ENCODE results near the gene COG2.

Gene COG2

DNA sequence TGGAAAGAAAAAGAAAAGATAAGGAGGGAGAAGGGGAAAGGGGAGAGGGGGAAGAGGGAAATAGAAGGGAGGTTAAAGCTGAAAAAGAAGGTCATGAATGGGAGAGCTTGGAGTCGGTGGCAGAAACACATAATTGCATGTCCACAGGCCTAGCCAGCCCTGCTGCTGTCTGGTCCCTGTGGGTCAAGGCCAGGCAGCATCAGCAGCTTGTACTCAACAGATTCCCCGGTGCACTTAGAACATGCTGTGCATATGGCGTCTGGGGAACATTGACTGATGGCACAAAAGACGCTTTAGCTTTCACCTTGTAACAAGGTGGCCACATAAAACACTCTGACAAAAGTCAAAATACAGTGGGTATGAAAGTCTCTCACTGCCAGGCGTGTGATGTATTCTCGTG, 25.9 kb downstream of the COG2 start:
- in situ Hi-C loops (cut with MboI; ENCODE audit: low sequenced_read_pairs) = no loop called here

- in situ Hi-C loops (cut with MboI; ENCODE audit: low sequenced_read_pairs) = no loop called here
Measured at GRCh38 chr1:230669543-230669942, 27.3 kb downstream of the COG2 start.

GRCh38 chr1:230674581-230674980, 32.3 kb downstream of the COG2 start:
- in situ Hi-C loops (cut with MboI; ENCODE audit: low sequenced_read_pairs) = no loop called here

DNA sequence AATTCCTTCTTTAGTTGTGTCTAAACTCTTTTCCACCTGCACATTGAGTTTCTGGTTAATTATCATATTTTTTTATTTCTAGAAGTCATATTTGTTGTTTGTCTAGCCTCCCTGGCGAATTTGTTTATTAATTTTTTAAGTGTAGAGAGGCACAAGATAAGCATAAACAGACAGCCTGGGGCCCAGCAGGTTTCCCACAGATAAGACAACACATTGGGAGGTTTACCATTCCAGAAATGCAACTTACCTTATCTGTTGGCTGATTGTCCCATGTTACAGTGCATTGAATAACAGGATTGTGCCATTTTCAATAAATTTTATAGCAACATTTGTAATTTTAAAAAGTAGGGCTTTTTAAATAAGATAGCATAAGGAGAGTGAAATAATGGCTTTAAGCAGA, 34.9 kb downstream of the COG2 start:
- in situ Hi-C loops (cut with MboI; ENCODE audit: low sequenced_read_pairs) = no loop called here

GRCh38 chr1:230679192-230679591, 36.9 kb downstream of the COG2 start:
- in situ Hi-C loops (cut with MboI; ENCODE audit: low sequenced_read_pairs) = no loop called here

GRCh38 chr1:230679825-230680224, 37.5 kb downstream of the COG2 start:
- in situ Hi-C loops (cut with MboI; ENCODE audit: low sequenced_read_pairs) = no loop called here

DNA sequence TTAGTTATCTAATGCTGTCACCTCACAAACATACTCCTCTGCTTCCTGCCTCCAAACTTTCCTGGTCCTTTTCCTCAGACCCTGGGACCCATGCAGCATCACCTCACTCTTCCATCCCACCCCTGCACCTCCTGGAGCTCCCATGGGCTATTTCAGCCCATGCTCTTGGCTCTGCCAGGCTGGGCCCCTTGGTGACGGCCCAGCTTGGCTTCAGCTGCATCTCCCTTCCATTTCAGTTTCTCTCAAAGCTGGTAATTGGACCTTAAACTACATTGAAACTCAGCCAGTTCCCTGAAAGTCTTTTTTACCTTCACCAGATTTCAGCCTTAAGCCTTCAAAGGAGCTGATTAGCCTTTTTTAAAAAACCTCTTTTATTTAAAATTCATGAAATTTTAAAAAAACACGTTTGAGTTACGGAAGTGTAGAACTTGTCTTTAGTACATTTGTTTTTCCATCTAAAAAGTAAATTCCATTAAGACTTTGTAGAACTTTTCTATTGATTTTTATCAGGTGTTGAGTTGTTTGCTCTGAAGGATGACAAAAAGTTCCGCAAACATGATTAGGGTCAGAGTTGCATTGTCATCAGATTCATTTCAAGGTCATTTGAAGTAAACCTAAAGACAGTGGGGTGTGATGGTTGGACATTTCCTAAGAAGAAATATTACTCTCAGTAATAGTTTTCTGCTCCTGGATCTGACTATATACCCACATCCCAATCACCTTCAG, 38.2 kb downstream of the COG2 start:
- in situ Hi-C loops (cut with MboI; ENCODE audit: low sequenced_read_pairs) = no loop called here

DNA sequence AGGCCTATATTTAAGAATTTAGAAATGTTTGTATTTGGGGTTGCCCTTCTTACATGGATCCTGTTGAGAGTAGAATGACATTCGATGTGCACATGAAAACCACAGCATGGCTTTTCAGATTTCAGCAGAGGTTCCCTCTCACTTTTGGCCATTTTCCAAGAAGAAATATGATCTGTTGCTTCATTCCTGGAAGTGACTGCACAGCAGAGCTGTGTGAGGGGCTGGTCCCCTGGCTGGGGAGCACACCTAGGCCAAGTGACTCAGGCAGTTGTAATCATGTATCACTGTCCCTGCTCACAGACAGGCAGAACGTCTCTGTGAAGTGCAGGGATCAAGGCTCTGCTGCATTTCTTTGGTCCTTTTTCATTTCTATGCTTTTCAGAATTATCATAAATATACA, 39.3 kb downstream of the COG2 start:
- in situ Hi-C loops (cut with MboI; ENCODE audit: low sequenced_read_pairs) = no loop called here

DNA sequence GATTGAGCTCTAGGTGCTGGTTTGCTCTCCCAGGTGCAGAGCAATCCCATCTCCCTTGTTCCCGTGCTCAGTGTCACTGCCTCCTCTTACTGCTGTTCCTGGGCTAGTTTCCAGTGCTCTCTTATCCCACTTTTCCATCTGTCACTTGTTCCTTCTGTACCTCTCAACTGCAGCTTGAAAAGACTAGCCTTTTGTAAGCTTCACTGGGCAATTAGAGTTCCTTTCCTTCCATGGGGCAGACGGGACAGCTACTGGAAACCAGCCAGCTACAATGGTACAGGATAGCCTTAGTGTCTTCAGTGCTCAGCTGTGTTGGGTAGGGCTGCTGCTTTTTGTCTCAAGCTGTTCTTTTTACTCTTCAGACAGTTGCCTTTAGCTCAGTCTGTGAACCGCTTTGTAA, 40.0 kb downstream of the COG2 start:
- in situ Hi-C loops (cut with MboI; ENCODE audit: low sequenced_read_pairs) = no loop called here

DNA sequence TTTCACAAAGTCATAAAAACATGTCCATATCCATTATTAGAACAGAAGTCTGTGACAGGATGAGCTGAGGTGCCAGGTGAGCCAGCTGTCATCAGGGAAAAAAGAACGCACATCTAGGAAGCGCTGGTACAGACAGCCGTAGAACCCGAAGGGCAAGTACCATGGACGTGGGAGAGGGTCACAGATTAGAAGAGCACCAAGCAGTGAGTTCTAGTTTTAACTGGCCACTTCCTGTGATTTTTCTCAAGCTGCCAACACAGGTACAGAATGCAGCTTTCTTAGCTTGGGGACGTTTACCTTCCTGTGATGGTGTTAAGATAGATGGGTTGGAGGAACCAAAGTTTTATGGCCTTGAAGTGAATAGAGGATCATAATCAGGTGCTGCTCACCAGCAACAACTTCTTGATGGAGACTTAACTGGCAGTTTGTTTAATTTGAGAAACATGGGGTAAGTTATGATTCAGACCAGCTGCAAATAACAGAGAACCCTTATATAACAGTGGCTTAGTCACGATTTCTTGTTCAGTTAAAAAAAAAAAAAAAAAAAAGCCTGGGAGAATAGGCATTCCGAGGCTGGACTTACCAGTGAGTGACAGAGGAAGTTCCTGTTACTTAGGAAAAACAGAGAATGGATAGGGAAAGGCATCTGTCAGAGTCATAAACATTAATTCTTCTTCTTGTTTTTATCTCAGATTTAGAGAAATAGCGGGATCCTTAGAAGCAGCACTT, 40.8 kb downstream of the COG2 start:
- in situ Hi-C loops (cut with MboI; ENCODE audit: low sequenced_read_pairs) = no loop called here

GRCh38 chr1:230684146-230684545, 41.9 kb downstream of the COG2 start:
- in situ Hi-C loops (cut with MboI; ENCODE audit: low sequenced_read_pairs) = no loop called here

GRCh38 chr1:230684998-230685397, 42.7 kb downstream of the COG2 start:
- in situ Hi-C loops (cut with MboI; ENCODE audit: low sequenced_read_pairs) = no loop called here

GRCh38 chr1:230686747-230687146, 44.5 kb downstream of the COG2 start:
- in situ Hi-C loops (cut with MboI; ENCODE audit: low sequenced_read_pairs) = no loop called here

DNA sequence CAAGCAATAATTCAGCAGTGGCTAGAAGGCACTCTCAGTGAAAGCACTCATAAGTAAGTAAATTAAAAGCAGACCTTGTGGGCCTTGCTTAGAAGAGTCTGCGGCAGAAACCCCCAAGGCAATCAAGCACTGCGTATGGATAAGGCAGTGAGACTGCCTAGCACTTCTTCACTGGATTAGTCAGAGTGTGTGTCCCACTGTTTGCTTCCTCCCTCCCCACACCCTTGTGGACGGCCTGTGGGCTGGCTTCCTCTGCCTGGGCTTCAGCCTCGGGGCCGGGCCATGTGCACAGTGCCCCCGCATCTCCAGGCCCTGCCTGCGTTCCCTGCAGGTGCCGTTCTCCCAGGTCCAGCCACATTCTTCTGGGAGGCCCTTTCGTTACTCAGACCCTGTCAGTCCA, 47.8 kb downstream of the COG2 start:
- in situ Hi-C loops (cut with MboI; ENCODE audit: low sequenced_read_pairs) = no loop called here

GRCh38 chr1:230691615-230692014, 49.3 kb downstream of the COG2 start:
- in situ Hi-C loops (cut with MboI; ENCODE audit: low sequenced_read_pairs) = no loop called here

- in situ Hi-C loops (cut with MboI; ENCODE audit: low sequenced_read_pairs) = no loop called here
Measured at GRCh38 chr1:230693221-230693620, 50.9 kb downstream of the COG2 start.

DNA sequence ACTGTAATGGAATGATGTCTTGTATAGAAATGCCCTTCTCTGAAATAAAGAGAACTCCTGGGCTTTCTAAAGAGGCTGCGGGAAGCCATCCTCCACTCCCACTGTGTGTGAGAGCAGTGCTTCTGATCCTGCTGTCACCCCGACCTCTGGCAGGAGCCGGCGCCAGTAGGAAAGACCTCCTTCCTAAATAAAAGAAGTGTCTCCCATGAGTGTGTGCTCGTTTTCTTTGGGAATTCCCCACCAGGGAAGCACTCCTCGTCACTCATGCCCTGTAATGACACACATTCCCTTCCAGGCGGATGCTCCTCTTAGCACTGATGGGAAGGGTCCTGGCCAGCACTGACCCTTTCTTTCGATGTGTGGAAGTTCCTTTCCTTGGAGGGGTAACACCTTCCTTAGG, 51.5 kb downstream of the COG2 start:
- in situ Hi-C loops (cut with MboI; ENCODE audit: low sequenced_read_pairs) = no loop called here

- in situ Hi-C loops (cut with MboI; ENCODE audit: low sequenced_read_pairs) = no loop called here
Measured at GRCh38 chr1:230694464-230694863, 52.2 kb downstream of the COG2 start.

DNA sequence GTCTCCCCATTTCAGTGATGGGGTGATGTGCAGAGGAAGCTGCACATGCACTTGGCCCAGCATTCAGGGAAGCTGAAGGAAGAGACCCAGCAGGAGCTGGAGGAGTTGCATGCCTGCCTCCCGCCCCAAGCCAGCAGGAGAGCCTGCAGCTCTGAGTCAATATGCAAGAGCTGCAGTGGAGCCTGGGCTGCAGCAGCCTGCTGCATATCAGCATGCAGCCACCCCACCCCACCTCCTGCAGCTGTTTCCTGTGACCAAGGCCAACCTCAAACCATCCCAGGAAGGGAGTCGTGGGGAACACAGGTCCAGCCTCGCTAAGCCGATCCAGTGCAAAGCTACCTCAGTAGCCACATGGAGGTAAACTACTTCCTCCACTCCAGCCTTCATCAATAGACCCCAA, 52.7 kb downstream of the COG2 start:
- in situ Hi-C loops (cut with MboI; ENCODE audit: low sequenced_read_pairs) = no loop called here

GRCh38 chr1:230696218-230696617, 53.9 kb downstream of the COG2 start:
- in situ Hi-C loops (cut with MboI; ENCODE audit: low sequenced_read_pairs) = no loop called here

DNA sequence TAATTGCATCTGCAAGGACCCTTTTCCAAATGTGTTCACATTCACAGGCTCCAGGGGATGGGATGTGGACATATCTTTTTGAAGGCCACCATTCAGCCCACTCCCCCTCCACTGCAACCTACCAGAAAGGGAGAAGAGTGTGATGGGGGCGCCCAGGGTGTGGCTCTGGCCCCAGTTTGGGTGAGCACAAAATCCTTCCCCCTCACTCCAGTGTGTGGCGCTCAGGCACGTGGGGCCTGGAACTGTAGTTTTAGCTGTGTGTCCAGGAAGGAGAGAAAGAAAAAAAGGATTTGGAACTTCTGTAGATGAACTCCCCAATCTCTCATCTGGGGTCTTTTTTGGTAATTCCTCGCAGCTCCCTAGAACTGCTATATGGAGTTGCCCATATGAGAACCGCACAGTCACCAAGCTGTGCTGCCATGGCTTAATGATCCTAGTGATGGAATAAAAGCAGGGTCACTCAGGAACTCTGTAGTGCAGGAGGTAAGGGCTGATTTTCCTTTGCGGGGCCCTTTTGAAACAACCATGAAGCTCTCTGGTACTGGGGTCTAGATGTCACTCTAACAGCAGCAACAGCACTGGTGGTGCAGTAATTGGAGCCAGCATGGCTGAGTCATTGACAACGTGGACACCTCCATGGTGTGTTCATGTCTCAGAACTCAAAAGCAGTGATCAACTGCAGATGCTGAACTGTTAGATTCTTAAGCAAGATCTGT, 54.6 kb downstream of the COG2 start:
- in situ Hi-C loops (cut with MboI; ENCODE audit: low sequenced_read_pairs) = no loop called here

DNA sequence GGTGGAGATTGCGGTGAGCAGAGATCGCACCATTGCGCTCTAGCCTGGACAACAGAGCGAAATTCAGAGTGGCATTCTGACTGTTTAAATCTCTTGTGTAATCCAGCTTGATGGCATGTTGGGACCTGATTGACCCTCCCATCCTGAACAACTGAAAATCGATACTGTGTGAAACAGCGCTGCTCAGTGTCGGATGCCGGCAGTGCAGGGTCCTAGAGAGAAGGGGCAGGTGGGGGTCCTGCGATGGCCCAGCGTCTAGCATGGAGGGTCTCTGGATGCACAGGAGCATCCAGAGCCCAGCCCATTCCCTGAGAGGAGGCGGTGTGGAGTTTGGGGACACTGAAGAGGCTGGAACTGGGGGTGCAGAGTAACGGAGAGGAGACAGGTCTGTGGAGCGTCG, 55.8 kb downstream of the COG2 start:
- in situ Hi-C loops (cut with MboI; ENCODE audit: low sequenced_read_pairs) = no loop called here
